Measurements from ENCODE around the gene ATP8B3. TPM values are rescaled to one million over a fixed set of nuclear protein-coding genes. Genes with fewer than 3 reads are reported as not detected.

Gene ATP8B3
- total and polyA plus RNA-seq, 9 of the 15 experiments (the other 6 are each of a cell fraction or from before 2014, with no cell fraction given) = 1.2 to 12.3 (median 3.8) TPM

DNA sequence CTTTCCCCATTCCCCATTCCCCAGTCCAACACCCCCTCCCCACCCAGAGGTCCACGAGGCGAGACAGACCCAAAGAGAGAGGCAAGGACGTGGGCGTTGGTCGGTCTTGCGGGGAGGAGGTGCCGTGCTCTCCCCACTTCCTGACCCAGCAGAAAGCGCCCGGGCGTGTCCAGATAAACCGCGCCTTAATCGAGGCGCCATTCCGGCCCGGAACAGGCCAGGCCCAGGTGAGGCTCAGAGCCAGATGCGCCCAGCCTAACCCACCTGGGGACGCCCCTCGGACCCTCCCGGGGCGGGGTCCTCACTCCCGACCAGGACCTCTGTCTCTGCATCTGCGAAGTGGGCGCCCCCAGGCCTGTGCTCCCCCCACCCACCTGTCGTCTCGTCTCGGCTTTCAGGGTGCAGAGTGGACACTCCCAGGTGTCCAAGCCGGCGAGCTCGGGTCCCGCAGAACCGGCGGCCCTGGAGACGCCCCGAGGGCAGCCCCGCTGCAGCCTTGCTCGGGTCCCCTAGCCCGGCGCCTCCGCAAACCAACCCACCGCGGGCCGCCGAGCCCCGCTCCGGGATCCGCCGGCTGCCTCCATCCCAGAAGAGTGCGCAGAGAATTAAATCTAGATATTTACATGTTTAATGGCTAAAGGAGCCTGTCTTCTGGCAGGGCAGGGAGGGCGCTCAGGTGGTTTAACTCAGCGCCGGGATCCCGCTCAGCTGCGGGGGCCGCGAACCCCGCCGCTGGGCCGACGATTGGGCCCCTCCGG, 63.8 kb downstream of the ATP8B3 start (continued):
- TF ChIP-seq ILK (tag; IDR thresholded peaks at IDR 0.05; ENCODE audit: borderline replicate concordance, low read depth) (no peak), MAFK (IDR thresholded peaks at IDR 0.05; ENCODE audit: low read length) (peak; percentile 29; the same call in 1 of the 2 replicates), GATAD2A (IDR thresholded peaks at IDR 0.05) (peak; percentile 22; the same call in 1 of the 2 replicates), NFYB (IDR thresholded peaks at IDR 0.05; ENCODE audit: extremely low read depth, insufficient read length) (no peak), SIN3A (IDR thresholded peaks at IDR 0.05; ENCODE audit: borderline replicate concordance in 2 of 2, control insufficient read depth in 1 of 2, low read depth in 2 of 2, low read length in 2 of 2) (0 out of 4 replicates have a peak, but pooled peaks of 1 of the 2 experiments have one; percentile 32), POLR2A (conservative IDR thresholded peaks at IDR 0.05) (peak; percentile 74), L3MBTL2 (IDR thresholded peaks at IDR 0.05) (peak; percentile 83), PTRF (tag; IDR thresholded peaks at IDR 0.05) (no peak), ETV1 (tag; conservative IDR thresholded peaks at IDR 0.05; ENCODE audit: low read depth) (peak; percentile 30; the same call in 1 of the 2 replicates), MCM2 (IDR thresholded peaks at IDR 0.05; ENCODE audit: low read depth) (no peak), FOSL1 (tag; conservative IDR thresholded peaks at IDR 0.05) (no peak), ZKSCAN1 (IDR thresholded peaks at IDR 0.05; ENCODE audit: low read depth, low read length) (0 out of 2 replicates have a peak, but pooled peaks have one; percentile 4), ZNF347 (CRISPR knock-in tag; IDR thresholded peaks at IDR 0.05; ENCODE audit: low read depth) (no peak), ZNF717 (CRISPR knock-in tag; IDR thresholded peaks at IDR 0.05) (no peak), ZNF766 (CRISPR knock-in tag; conservative IDR thresholded peaks at IDR 0.05) (peak; percentile 52; the same call in 1 of the 2 replicates)
- TF ChIP-seq, protein P1, sequence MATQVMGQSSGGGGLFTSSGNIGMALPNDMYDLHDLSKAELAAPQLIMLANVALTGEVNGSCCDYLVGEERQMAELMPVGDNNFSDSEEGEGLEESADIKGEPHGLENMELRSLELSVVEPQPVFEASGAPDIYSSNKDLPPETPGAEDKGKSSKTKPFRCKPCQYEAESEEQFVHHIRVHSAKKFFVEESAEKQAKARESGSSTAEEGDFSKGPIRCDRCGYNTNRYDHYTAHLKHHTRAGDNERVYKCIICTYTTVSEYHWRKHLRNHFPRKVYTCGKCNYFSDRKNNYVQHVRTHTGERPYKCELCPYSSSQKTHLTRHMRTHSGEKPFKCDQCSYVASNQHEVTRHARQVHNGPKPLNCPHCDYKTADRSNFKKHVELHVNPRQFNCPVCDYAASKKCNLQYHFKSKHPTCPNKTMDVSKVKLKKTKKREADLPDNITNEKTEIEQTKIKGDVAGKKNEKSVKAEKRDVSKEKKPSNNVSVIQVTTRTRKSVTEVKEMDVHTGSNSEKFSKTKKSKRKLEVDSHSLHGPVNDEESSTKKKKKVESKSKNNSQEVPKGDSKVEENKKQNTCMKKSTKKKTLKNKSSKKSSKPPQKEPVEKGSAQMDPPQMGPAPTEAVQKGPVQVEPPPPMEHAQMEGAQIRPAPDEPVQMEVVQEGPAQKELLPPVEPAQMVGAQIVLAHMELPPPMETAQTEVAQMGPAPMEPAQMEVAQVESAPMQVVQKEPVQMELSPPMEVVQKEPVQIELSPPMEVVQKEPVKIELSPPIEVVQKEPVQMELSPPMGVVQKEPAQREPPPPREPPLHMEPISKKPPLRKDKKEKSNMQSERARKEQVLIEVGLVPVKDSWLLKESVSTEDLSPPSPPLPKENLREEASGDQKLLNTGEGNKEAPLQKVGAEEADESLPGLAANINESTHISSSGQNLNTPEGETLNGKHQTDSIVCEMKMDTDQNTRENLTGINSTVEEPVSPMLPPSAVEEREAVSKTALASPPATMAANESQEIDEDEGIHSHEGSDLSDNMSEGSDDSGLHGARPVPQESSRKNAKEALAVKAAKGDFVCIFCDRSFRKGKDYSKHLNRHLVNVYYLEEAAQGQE (IDR thresholded peaks at IDR 0.05; ENCODE audit: borderline replicate concordance) = no peak
- TF ChIP-seq, protein P1 (CRISPR knock-in tag; IDR thresholded peaks at IDR 0.05; ENCODE audit: low read depth) = peak; percentile 35; the same call in 1 of the 2 replicates
